Lower lobe of right lung (tissue), 2 donors: ENCODE data around the gene ARHGDIA. TPM values are rescaled to one million over a fixed set of nuclear protein-coding genes. Genes with fewer than 3 reads are reported as not detected.

Experiments
- ATAC-seq, 2 donors: fragments of 200-7000 bp; cut with Tn5 transposase; one replicate each; pipeline ENCODE4 v1.9.1; 2020 to 2022; ENCODE audit warnings: mild to moderate bottlenecking in 2 of 2, moderate library complexity in 2 of 2
- DNase-seq: peaks from one replicate; pipeline ENCODE4 v3.0.0-alpha.2; 2020
- H3K27ac ChIP-seq: fragments of 200-600 bp; one replicate; pipeline ENCODE4 v1.8.0; 2022
- H3K27me3 ChIP-seq: fragments of 200-600 bp; one replicate; pipeline ENCODE4 v1.8.0; 2022; ENCODE audit warnings: low read depth
- H3K36me3 ChIP-seq: fragments of 200-600 bp; one replicate; pipeline ENCODE4 v1.8.0; 2022; ENCODE audit warnings: mild to moderate bottlenecking
- H3K4me1 ChIP-seq: fragments of 200-600 bp; one replicate; pipeline ENCODE4 v1.8.0; 2022
- H3K4me3 ChIP-seq: fragments of 200-600 bp; one replicate; pipeline ENCODE4 v1.8.0; 2022; ENCODE audit warnings: mild to moderate bottlenecking
- H3K9me3 ChIP-seq: fragments of 200-600 bp; one replicate; pipeline ENCODE4 v1.8.0; 2022
- CTCF ChIP-seq: fragments of 200-600 bp; IDR thresholded peaks from one replicate; pipeline ENCODE4 v1.8.0; 2022; ENCODE audit warnings: antibody characterized with exemption, mild to moderate bottlenecking
- intact Hi-C: fragments of 100-400 bp; cut with DNase I; formaldehyde crosslinking; loops from one replicate; pipeline ENCODE4 v1.11.0; 2022
- total RNA-seq: library from RNA; stranded (reverse); fragmentation: NEBNext Ultra II Directional; extraction: Animal tissue kit (Norgen Biotek cat#: 25700); gene quantifications from one replicate; pipeline ENCODE4 v1.2.1, GENCODE V29; 2021
- donor health status: DM: no; HTN: yes; CAD: no; lungs with severe emphysema.

The ARHGDIA gene
- total RNA-seq, 1 donor from 2014 or later: 331 TPM

DNA sequence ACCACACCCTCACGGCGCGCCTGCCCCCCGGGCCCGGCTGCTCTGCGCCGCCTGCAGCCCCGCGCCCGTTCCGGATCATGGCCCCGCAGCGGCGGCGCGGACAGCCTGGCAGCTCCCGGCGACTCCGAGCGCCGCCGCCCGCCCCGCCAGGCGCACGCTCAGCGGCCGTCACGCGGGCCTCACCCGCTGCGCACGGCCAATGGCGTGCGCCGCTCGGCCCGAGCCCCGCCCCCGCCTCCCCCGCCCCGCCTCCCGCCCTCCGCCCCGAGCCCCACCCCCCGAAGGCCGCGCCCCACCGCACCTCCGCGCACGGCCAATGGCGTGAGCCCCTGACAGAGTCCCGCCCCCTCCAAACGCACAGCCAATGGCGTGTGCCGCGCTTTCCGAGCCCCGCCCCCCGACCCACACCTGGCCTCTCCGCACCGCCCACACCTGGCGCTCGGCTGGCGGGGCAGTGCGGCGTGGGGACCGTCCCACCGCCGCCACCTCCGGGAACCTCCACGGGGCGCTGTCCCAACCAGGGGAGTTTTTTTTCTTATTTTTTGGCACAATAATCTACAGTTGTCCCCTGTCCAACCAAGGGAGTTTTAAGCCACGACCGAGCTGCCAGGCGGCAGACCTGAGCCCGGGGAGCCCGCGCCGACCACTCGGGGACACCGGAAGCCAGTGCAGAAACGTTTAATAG, 40.3 kb upstream of the ARHGDIA start, which contains the start of gene PCYT2:
Gene PCYT2, minus strand, starts transcription at position 123 of the 685 bp plus-strand sequence. Its CDS starts 44 bp downstream, at position 79.
- ATAC-seq (peak; percentile 96), DNase-seq (peak; percentile 93)
- intact Hi-C loops: no loop called here
- H3K27me3 ChIP-seq: no peaks in the 10 kb centered on the region
- no peaks in the 10 kb centered on the region for H3K9me3 ChIP-seq
- H3K27ac ChIP-seq: peak within 1 kb of the TSS; percentile 68
- peaks cover 23% of the 10 kb centered on the region for H3K4me1 ChIP-seq
- H3K36me3 ChIP-seq: peaks cover 63% of the 10 kb centered on the region
- peak within 1 kb of the TSS; percentile 81 for H3K4me3 ChIP-seq
- TF ChIP-seq CTCF: peak; percentile 33

DNA sequence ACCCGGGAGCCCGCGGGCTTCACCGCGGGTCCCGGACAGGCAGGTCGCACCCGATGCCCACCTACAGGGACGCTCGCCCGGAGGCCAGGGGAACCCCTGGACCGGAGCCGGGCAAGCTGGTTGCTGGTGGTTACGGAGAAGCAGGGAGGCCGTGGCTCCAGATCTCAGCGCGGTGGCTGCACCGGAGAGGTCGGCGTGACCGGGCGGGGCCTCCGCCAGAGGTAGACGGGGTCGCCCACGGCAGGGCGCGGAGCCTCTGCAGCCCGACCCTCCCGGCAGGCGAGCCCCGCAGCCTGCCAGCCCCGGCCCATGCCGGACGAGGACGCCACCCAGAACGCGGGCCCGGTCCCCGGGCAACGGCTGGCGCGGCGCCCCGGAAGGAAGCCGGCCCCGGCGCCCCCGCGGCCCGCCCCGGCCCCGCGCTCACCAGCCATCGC, 39.7 kb upstream of the ARHGDIA start:
- Histone ChIP-seq H3K27ac (peak overlapping the region; percentile 68), H3K36me3 (peaks cover 67% of the 10 kb centered on the region), H3K4me1 (peaks cover 17% of the 10 kb centered on the region), H3K9me3 (no peaks in the 10 kb centered on the region), H3K4me3 (peak overlapping the region; percentile 81), H3K27me3 (no peaks in the 10 kb centered on the region)
- ATAC-seq (peak in 1 of 2 donors; percentile 4), DNase-seq (no peak)
- intact Hi-C loops: no loop called here
- TF ChIP-seq CTCF: no peak

GRCh38 chr17:81909966-81910839, 39.1 kb upstream of the ARHGDIA start:
- DNase-seq: no peak
- H3K9me3 ChIP-seq: no peaks in the 10 kb centered on the region
- H3K36me3 ChIP-seq: peaks cover 66% of the 10 kb centered on the region
- H3K27me3 ChIP-seq: no peaks in the 10 kb centered on the region
- H3K27ac ChIP-seq: peak overlapping the region; percentile 68
- peak overlapping the region; percentile 81 for H3K4me3 ChIP-seq
- TF ChIP-seq CTCF: no peak
- intact Hi-C loops: no loop called here
- peaks cover 15% of the 10 kb centered on the region for H3K4me1 ChIP-seq
- ATAC-seq: no peak

DNA sequence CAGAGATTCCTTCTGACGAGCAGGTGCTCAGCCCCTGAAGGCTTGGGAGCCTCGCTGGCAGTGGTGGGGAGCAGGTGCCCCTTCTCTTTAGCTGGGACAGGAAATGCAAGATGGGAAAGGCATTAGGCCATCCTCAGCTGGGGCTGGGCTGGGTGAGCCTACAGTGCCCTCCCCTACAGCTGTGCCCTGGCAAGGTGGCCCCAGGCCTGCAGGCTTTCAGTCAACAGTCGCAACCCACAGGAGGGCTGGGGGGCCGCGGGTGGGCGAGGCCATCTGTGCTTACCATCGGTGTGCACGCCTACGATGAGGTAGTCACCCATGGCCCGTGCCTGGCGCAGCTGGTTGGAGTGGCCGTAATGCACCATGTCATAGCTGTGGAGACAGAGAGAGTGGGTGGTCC, 38.1 kb upstream of the ARHGDIA start:
- H3K9me3 ChIP-seq: no peaks in the 10 kb centered on the region
- no peak overlapping the region for H3K4me3 ChIP-seq
- ATAC-seq (no peak), DNase-seq (no peak)
- peaks cover 65% of the 10 kb centered on the region for H3K36me3 ChIP-seq
- H3K27ac ChIP-seq: no peak overlapping the region
- no peaks in the 10 kb centered on the region for H3K27me3 ChIP-seq
- intact Hi-C loops: no loop called here
- no peak for TF ChIP-seq CTCF
- H3K4me1 ChIP-seq: peaks cover 15% of the 10 kb centered on the region

DNA sequence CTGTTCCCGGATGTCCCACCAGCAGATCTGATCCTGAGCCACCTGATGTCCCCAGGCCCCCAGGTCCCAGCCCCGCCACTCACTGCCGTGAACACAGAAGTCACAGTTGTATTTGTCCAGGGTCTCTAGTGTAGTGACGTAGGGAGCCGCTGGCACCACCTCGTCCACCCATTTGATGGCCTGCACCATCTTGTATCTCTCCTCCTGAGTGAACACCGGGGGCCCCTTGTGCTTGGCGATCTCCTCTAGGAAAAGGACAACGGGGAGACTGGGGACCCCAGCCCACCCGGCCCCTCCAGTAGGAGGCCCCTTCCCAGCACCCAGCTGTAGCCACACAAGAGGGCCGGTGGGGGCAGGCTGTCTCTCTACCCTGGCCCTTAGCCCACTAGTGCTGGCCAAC, 37.7 kb upstream of the ARHGDIA start:
- H3K4me3 ChIP-seq: no peak overlapping the region
- TF ChIP-seq CTCF: no peak
- H3K27ac ChIP-seq: no peak overlapping the region
- H3K4me1 ChIP-seq: peaks cover 15% of the 10 kb centered on the region
- H3K9me3 ChIP-seq: no peaks in the 10 kb centered on the region
- intact Hi-C loops: no loop called here
- ATAC-seq (no peak), DNase-seq (no peak)
- no peaks in the 10 kb centered on the region for H3K27me3 ChIP-seq
- peaks cover 60% of the 10 kb centered on the region for H3K36me3 ChIP-seq
